ENCODE data around the gene ANXA8.
"Not testable (repeated sequence)": the region's sequence is repeated elsewhere in the genome, so short reads cannot be mapped to it uniquely, and the experiment has no call there.

- TF ChIP-seq CTCF (conservative IDR thresholded peaks at IDR 0.05); EZH2 (IDR thresholded peaks at IDR 0.05; ENCODE audit: low read depth): not testable (repeated sequence)
These were observed at the start of gene ANXA8 for GRCh38 chr10:47483923-47484322.

Data from PC-9 (cell line).